Endothelial cell of umbilical vein (primary cell): ENCODE measurements around the gene MOB3B.

Experiments used
- CTCF ChIP-seq, 2 donors: IDR thresholded peaks; 1 replicate in 1 of 2; 2 replicates in 1 of 2; pipeline ENCODE4 v1.5.1; 2011; ENCODE audit warnings: low read length in 2 of 2, mild to moderate bottlenecking in 2 of 2, moderate library complexity in 2 of 2, control low read depth in 1 of 2, inconsistent platforms in 1 of 2, low read depth in 1 of 2; ENCODE audit not compliant: insufficient read depth in 1 of 2; ENCODE audit errors: extremely low read depth in 1 of 2
- JUN ChIP-seq: IDR thresholded peaks from 2 replicates; pipeline ENCODE4 v1.6.1; 2011; ENCODE audit warnings: borderline replicate concordance, low read depth; ENCODE audit not compliant: insufficient read length, insufficient read depth
- POLR2A ChIP-seq: IDR thresholded peaks from 2 replicates; pipeline ENCODE4 v1.6.1; 2012; ENCODE audit warnings: low read depth, mild to moderate bottlenecking, control low read depth, low read length
- POLR2AphosphoS5 ChIP-seq: IDR thresholded peaks from 2 replicates; pipeline ENCODE4 v1.6.1; 2012; ENCODE audit warnings: low read depth, mild to moderate bottlenecking, control low read depth, low read length, moderate library complexity; ENCODE audit not compliant: insufficient read depth

- TF ChIP-seq CTCF (IDR thresholded peaks at IDR 0.05; ENCODE audit: extremely low read depth in 1 of 2, insufficient read depth in 1 of 2, low read depth in 1 of 2, low read length in 2 of 2) (no peak), JUN (no peak), POLR2AphosphoS5 (no peak), POLR2A (no peak)
Measured at GRCh38 chr9:27565696-27566095, 36.1 kb upstream of the MOB3B start.
